Measurements from ENCODE around the gene NKX2-8. TPM values are rescaled to one million over a fixed set of nuclear protein-coding genes. Genes with fewer than 3 reads are reported as not detected.

NKX2-8 gene
- total RNA-seq = not detected

DNA sequence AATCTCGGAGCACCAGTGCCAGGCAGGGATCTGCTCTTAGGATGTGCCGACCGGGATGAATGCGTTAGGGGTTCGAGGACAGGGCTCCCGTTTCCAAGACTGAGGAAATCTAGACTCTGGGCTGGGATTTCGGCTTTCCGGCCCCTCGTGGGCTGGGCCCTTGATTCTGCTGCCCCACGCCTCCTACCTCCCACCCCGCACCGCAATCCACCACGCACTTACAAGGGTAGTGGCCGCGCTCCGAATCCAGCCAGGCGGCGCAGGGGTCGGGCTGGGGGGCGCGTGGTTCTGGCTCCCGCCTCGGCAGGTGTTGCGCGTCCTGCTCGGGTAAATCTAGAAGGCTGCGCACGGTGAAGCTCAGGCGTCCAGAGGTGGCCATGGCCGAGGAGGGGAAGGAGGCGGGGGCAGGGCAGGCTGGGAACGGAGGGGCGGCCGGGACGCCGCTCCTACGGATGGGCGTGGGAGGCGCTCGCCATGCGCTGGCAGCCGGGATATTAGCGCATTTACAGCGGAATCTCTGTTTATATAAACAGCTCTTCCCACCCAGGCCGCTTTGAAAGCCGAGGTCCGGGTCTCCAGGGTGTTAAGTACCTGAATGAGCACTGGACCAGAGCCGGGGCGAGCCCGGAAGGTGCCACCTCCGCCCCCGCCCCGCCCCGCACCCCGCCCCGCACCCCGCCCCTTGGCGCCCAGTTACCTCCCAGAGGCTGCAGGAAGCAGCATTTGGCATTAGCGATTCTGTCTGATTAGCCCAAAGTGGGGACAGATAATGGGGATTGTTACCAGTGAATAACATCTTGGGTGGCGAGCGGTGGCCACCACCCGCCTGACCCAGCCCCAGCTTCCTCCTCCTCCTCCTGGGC is at the start of gene NKX2-8:
TSS of gene NKX2-8 (minus strand) at position 604 of the 863 bp plus-strand sequence. CDS start at position 379, 225 bp downstream.

Other genes with a start within 250 kb of the NKX2-8 start
- not detected for gene NKX2-1, start 62.4 kb downstream of the NKX2-8 start, total RNA-seq
- gene PAX9, start 79.2 kb upstream of the NKX2-8 start, total RNA-seq = not detected